Osteoblast (primary cell): ENCODE results near the gene FJX1. TPM values are rescaled to one million over a fixed set of nuclear protein-coding genes. Genes with fewer than 3 reads are reported as not detected.

Source experiments
- DNase-seq: peaks from one replicate; pipeline ENCODE4 v3.0.0; 2011; ENCODE audit warnings: low spot score, mixed read lengths; ENCODE audit not compliant: insufficient read length; ENCODE audit errors: missing footprints
- H2AFZ ChIP-seq: 2 replicates; pipeline ENCODE4 v1.6.0; 2011; ENCODE audit warnings: mild to moderate bottlenecking, low read length
- H3K27ac ChIP-seq: 2 replicates; pipeline ENCODE4 v1.5.1; 2011; ENCODE audit warnings: mild to moderate bottlenecking, low read depth, low read length, moderate library complexity
- H3K27me3 ChIP-seq: 2 replicates; pipeline ENCODE4 v1.6.0; 2012; ENCODE audit warnings: mild to moderate bottlenecking, control low read depth, inconsistent platforms, low read length, moderate library complexity; ENCODE audit not compliant: insufficient read depth
- H3K36me3 ChIP-seq: 2 replicates; pipeline ENCODE4 v1.5.1; 2011; ENCODE audit warnings: mild to moderate bottlenecking, low read length, control low read depth, moderate library complexity; ENCODE audit not compliant: insufficient read depth
- H3K4me1 ChIP-seq: 2 replicates; pipeline ENCODE4 v1.5.1; 2011; ENCODE audit warnings: mild to moderate bottlenecking, low read length, control low read depth, moderate library complexity; ENCODE audit not compliant: insufficient read depth
- H3K4me2 ChIP-seq: 2 replicates; pipeline ENCODE4 v1.6.0; 2011; ENCODE audit warnings: mild to moderate bottlenecking, low read length; ENCODE audit not compliant: insufficient read depth
- H3K4me3 ChIP-seq: fragments of 200-600 bp; sonication (generic); 3 replicates; pipeline ENCODE4 v1.5.1; 2012; ENCODE audit warnings: mild to moderate bottlenecking, low read length, inconsistent platforms; ENCODE audit not compliant: insufficient read depth
- H3K79me2 ChIP-seq: 2 replicates; pipeline ENCODE4 v1.6.0; 2012; ENCODE audit warnings: mild to moderate bottlenecking, low read length, control low read depth, inconsistent platforms; ENCODE audit not compliant: insufficient read depth
- H3K9me3 ChIP-seq: 2 replicates; pipeline ENCODE4 v1.5.1; 2011; ENCODE audit warnings: low read depth, low read length, control low read depth
- H4K20me1 ChIP-seq: 2 replicates; pipeline ENCODE4 v1.6.0; 2012; ENCODE audit warnings: mild to moderate bottlenecking, low read length, control low read depth; ENCODE audit not compliant: insufficient read depth
- total RNA-seq: library from RNA; depleted of rRNA; stranded (reverse); fragments of >200 nt; gene quantifications from 2 replicates; pipeline ENCODE4 v1.2.3, GENCODE V29; 2012
- TF ChIP-seq, protein P1 (sequence below): IDR thresholded peaks from 2 replicates; pipeline ENCODE4 v1.5.1; 2011; ENCODE audit warnings: mild to moderate bottlenecking, low read depth, low read length, moderate library complexity; ENCODE audit errors: extremely low read depth

FJX1 gene
- total RNA-seq, 1 donor, result 13.8 TPM

DNA sequence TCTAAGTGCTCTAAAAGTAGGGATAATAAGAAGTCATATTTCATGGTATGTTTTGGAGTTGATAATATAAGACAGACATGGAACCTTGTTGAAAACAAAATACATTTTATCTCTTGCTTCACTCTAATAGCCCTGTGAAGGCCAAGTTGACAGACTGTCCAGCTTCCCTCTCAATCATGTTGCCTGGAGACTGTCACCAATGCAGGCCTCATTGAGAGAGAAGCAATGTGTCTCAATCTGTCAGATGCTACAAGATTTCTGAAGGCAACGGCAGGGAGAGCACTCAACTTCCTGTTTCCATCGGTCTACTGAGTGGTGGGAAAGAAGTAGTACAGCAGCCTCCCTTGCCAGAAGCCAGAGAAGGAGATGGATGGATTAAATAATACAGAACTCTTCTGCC is 23.6 kb upstream of the FJX1 start:
- Histone ChIP-seq H3K27ac (no peak overlapping the region), H3K9me3 (no peaks in the 10 kb centered on the region), H3K79me2 (no peaks in the 10 kb centered on the region), H3K4me1 (peaks cover 18% of the 10 kb centered on the region), H4K20me1 (no peaks in the 10 kb centered on the region), H3K4me2 (no peak overlapping the region), H3K36me3 (no peaks in the 10 kb centered on the region), H3K4me3 (no peak overlapping the region), H2AFZ (no peak overlapping the region), H3K27me3 (peaks cover 13% of the 10 kb centered on the region)
- no peak for DNase-seq
- TF ChIP-seq, protein P1, sequence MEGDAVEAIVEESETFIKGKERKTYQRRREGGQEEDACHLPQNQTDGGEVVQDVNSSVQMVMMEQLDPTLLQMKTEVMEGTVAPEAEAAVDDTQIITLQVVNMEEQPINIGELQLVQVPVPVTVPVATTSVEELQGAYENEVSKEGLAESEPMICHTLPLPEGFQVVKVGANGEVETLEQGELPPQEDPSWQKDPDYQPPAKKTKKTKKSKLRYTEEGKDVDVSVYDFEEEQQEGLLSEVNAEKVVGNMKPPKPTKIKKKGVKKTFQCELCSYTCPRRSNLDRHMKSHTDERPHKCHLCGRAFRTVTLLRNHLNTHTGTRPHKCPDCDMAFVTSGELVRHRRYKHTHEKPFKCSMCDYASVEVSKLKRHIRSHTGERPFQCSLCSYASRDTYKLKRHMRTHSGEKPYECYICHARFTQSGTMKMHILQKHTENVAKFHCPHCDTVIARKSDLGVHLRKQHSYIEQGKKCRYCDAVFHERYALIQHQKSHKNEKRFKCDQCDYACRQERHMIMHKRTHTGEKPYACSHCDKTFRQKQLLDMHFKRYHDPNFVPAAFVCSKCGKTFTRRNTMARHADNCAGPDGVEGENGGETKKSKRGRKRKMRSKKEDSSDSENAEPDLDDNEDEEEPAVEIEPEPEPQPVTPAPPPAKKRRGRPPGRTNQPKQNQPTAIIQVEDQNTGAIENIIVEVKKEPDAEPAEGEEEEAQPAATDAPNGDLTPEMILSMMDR, result no peak

DNA sequence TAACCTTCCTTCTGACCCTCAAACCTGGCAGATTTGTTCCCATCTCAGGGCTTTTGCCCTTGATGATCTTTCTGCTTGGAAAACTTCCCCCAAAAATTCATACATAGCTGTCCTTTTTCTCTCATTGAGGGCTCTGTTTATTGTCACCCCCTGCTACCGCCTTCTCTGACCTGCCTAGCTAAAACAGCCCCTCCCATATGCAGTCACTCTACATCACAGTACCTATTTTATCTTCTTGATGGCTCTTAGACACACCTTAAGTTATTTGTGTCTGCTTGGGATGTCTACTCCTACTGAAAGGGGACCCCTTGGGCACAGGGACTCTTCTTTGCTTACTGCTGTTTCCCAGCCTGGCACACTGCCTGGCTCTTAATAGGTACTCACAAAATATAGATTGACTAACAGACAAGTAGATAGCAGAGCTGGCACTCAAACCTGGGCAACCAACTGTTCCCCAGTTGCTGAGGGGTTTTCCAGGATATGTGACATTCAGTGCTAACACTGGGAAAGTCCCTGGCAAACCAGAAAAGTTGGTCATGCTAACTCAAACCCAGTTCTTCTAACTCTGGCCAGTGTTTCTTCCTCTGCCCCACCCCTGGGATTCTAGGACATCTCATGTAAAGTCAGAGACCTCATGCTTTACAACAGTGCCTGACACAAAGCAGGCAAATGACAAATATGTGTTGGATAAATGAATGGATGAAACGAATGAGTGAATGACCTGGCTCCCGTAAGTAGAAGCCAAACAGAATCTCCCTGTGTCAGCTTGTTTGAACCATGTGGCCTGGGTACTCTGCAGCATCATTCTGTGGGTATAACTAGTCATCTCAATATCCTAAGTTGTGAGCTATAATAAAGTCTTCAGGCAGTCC is 19.8 kb upstream of the FJX1 start:
- DNase-seq, result no peak
- H3K36me3 ChIP-seq, result no peaks in the 10 kb centered on the region
- no peak overlapping the region for H3K27ac ChIP-seq
- no peaks in the 10 kb centered on the region for H3K79me2 ChIP-seq
- no peaks in the 10 kb centered on the region for H4K20me1 ChIP-seq
- TF ChIP-seq, protein P1, result no peak
- H3K9me3 ChIP-seq, result no peaks in the 10 kb centered on the region
- no peak overlapping the region for H3K4me3 ChIP-seq
- H3K27me3 ChIP-seq, result peaks cover 11% of the 10 kb centered on the region
- peaks cover 3% of the 10 kb centered on the region for H3K4me1 ChIP-seq
- H3K4me2 ChIP-seq, result no peak overlapping the region
- H2AFZ ChIP-seq, result no peak overlapping the region

- no peaks in the 10 kb centered on the region for H3K36me3 ChIP-seq
- H3K4me1 ChIP-seq, result peaks cover 2% of the 10 kb centered on the region
- H3K4me3 ChIP-seq, result no peak overlapping the region
- no peaks in the 10 kb centered on the region for H4K20me1 ChIP-seq
- H3K9me3 ChIP-seq, result no peaks in the 10 kb centered on the region
- no peak overlapping the region for H2AFZ ChIP-seq
- no peak overlapping the region for H3K4me2 ChIP-seq
- no peaks in the 10 kb centered on the region for H3K79me2 ChIP-seq
- no peak overlapping the region for H3K27ac ChIP-seq
- peaks cover 11% of the 10 kb centered on the region for H3K27me3 ChIP-seq
- DNase-seq, result peak; percentile 48
- TF ChIP-seq, protein P1, result no peak
Measured at GRCh38 chr11:35600331-35600838, 17.9 kb upstream of the FJX1 start.

GRCh38 chr11:35602160-35602793 is 16.0 kb upstream of the FJX1 start:
- H3K9me3 ChIP-seq, result no peaks in the 10 kb centered on the region

More at GRCh38 chr11:35602160-35602793, 16.0 kb upstream of the FJX1 start:
- no peaks in the 10 kb centered on the region for H4K20me1 ChIP-seq
- no peak overlapping the region for H3K27ac ChIP-seq
- peaks cover 9% of the 10 kb centered on the region for H3K4me1 ChIP-seq
- no peaks in the 10 kb centered on the region for H3K36me3 ChIP-seq
- TF ChIP-seq, protein P1, result no peak
- H3K4me2 ChIP-seq, result no peak overlapping the region
- H2AFZ ChIP-seq, result no peak overlapping the region
- peaks cover 11% of the 10 kb centered on the region for H3K27me3 ChIP-seq
- H3K79me2 ChIP-seq, result no peaks in the 10 kb centered on the region
- no peak for DNase-seq
- H3K4me3 ChIP-seq, result no peak overlapping the region
